Uterus (tissue), 4 donors: Measurements from ENCODE around the gene NUDT22. TPM values are rescaled to one million over a fixed set of nuclear protein-coding genes. Genes with fewer than 3 reads are reported as not detected.

Experiments
- DNase-seq, 2 donors: peaks; one replicate each; pipeline ENCODE4 v3.0.0-alpha.2; 2019 to 2020
- H3K27ac ChIP-seq, 2 donors: fragments of 200-600 bp; sonication (generic); 1 replicate in 1 of 2; 2 replicates in 1 of 2; pipeline ENCODE4 v1.5.1; 2016 to 2018
- H3K27me3 ChIP-seq, 2 donors: fragments of 200-600 bp; sonication (generic); one replicate each; pipeline ENCODE4 v1.5.1; 2018 to 2019; ENCODE audit warnings: control low read depth in 1 of 2
- H3K36me3 ChIP-seq, 2 donors: fragments of 200-600 bp; sonication (generic); one replicate each; pipeline ENCODE4 v1.5.1; 2019; ENCODE audit warnings: control low read depth in 1 of 2
- H3K4me1 ChIP-seq, 2 donors: fragments of 200-600 bp; sonication (generic); one replicate each; pipeline ENCODE4 v1.5.1; 2018 to 2019; ENCODE audit warnings: control low read depth in 1 of 2
- H3K4me3 ChIP-seq, 2 donors: fragments of 200-600 bp; sonication (generic); 1 replicate in 1 of 2; 2 replicates in 1 of 2; pipeline ENCODE4 v1.5.1; 2018 to 2019; ENCODE audit warnings: mild to moderate bottlenecking in 1 of 2
- H3K9me3 ChIP-seq, 2 donors: fragments of 200-600 bp; sonication (generic); one replicate each; pipeline ENCODE4 v1.5.1; 2019; ENCODE audit warnings: control low read depth in 1 of 2
- POLR2A ChIP-seq, 2 donors: fragments of 450-650 bp; IDR thresholded peaks; one replicate each; pipeline ENCODE4 v1.6.1; 2016; ENCODE audit warnings: antibody characterized with exemption in 2 of 2, mild to moderate bottlenecking in 1 of 2, moderate library complexity in 1 of 2
- intact Hi-C: fragments of 100-400 bp; cut with DNase I; formaldehyde crosslinking; loops from one replicate; pipeline ENCODE4 v1.15.1; 2023; ENCODE audit warnings: low total_unique reads
- total RNA-seq, 4 donors: library from RNA; depleted of rRNA in 3 of 4; stranded (reverse); fragments of >200 nt in 3 of 4; gene quantifications; one replicate each; pipeline versions ENCODE4 v1.1.0 to v1.2.4, GENCODE V29; 2014 to 2023
- TF ChIP-seq, protein P1 (sequence below), 4 experiments: fragments of 200-600 bp in 2 of 4; fragments of 450-650 bp in 2 of 4; sonication (generic) in 2 of 4; IDR thresholded peaks; one replicate each; pipeline ENCODE4 v1.5.1; 2016 to 2019; ENCODE audit warnings: antibody characterized with exemption in 4 of 4, mild to moderate bottlenecking in 2 of 4, moderate library complexity in 1 of 4
- donor health status: DM: yes; HTN: yes; CAD: no.

The NUDT22 gene
- total RNA-seq, 4 donors from 2014 or later: 10.8 to 44.9 (median 34.0) TPM

DNA sequence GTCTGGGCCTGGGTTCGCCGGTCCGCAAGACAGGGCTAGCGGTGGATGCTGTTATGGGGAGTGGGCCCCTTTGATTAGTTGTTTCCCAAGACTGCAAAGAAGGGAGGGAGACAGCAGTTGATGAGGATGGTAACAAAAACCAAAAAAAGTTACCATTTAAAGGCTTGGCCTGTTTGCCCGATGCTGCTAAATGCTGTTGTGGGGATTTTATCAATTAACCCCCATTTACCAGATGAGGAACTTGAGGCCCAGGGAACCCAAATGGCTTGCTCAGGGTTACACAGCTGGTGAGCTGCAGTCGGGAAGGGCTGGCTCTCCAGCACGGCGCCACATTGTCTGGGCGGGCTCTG is 3.4 kb upstream of the NUDT22 start:
- Histone ChIP-seq H3K27ac (no peak overlapping the region), H3K9me3 (no peaks in the 10 kb centered on the region), H3K4me1 (peaks cover 0 to 19% of the 10 kb centered on the region in 2 donors), H3K27me3 (no peaks in the 10 kb centered on the region), H3K36me3 (no peaks in the 10 kb centered on the region), H3K4me3 (no peak overlapping the region)
- intact Hi-C loops: no loop called here
- no peak for TF ChIP-seq POLR2A (IDR thresholded peaks at IDR 0.05)
- TF ChIP-seq, protein P1, sequence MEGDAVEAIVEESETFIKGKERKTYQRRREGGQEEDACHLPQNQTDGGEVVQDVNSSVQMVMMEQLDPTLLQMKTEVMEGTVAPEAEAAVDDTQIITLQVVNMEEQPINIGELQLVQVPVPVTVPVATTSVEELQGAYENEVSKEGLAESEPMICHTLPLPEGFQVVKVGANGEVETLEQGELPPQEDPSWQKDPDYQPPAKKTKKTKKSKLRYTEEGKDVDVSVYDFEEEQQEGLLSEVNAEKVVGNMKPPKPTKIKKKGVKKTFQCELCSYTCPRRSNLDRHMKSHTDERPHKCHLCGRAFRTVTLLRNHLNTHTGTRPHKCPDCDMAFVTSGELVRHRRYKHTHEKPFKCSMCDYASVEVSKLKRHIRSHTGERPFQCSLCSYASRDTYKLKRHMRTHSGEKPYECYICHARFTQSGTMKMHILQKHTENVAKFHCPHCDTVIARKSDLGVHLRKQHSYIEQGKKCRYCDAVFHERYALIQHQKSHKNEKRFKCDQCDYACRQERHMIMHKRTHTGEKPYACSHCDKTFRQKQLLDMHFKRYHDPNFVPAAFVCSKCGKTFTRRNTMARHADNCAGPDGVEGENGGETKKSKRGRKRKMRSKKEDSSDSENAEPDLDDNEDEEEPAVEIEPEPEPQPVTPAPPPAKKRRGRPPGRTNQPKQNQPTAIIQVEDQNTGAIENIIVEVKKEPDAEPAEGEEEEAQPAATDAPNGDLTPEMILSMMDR (IDR thresholded peaks at IDR 0.05): no peak
- DNase-seq: no peak

DNA sequence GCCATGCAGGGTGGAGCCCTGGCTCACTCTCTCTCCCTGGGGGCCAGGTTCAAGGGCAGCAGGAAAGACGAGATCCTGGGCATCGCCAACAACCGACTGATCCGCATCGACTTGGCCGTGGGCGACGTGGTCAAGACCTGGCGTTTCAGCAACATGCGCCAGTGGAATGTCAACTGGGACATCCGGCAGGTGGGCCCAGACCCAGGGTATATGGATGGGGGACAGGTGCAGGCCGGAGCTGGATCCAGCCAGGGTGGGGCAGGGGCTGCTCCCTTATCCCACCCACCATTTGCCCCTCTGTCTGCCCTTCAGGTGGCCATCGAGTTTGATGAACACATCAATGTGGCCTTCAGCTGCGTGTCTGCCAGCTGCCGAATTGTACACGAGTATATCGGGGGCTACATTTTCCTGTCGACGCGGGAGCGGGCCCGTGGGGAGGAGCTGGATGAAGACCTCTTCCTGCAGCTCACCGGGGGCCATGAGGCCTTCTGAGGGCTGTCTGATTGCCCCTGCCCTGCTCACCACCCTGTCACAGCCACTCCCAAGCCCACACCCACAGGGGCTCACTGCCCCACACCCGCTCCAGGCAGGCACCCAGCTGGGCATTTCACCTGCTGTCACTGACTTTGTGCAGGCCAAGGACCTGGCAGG is 2.9 kb upstream of the NUDT22 start:
- Histone ChIP-seq H3K27ac (no peak overlapping the region), H3K36me3 (no peaks in the 10 kb centered on the region), H3K27me3 (no peaks in the 10 kb centered on the region), H3K4me1 (peaks cover 0 to 19% of the 10 kb centered on the region in 2 donors), H3K4me3 (no peak overlapping the region), H3K9me3 (no peaks in the 10 kb centered on the region)
- DNase-seq: peak in 1 of 2 donors; percentile 20
- intact Hi-C loops: no loop called here
- TF ChIP-seq, protein P1 (IDR thresholded peaks at IDR 0.05): no peak
- no peak for TF ChIP-seq POLR2A (IDR thresholded peaks at IDR 0.05)

DNA sequence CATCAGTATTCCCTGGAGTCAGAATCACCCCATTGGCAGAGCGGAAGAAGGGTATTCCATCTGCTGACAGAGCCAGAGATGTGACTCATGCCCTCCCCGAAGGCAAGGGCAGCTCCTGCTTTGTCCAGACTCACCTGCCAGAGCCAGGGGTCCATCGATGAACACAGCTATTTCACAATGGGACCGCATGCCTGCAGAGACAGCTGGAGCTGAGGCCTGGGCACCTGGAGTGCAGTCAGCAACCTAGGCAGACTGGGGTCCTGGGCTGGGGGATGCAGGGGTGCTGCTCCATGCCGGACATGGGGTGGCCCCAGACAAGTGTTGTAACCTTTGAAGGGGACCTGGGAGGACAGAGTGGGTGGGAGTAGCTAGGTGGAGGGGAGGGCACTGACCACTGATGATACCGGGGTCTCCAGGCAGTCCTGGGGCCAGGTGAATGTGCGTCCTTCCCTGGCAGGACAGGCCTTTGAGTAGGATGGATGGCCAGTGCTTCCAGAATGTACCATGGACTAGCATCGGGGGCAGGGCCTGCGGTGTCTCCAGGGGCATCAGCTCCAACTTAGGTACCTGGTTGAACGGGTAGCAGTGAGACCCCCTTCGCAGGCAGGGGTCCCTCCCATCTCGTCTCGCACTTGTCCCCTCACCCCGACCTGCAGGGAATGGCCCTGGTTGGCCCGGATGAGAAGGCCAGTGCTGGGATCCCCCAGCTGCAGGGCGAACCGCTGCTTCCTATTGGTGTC is 1.8 kb upstream of the NUDT22 start:
- H3K36me3 ChIP-seq: no peaks in the 10 kb centered on the region
- no peaks in the 10 kb centered on the region for H3K9me3 ChIP-seq
- H3K27ac ChIP-seq: no peak overlapping the region
- no peak overlapping the region for H3K4me3 ChIP-seq
- peaks cover 0 to 19% of the 10 kb centered on the region in 2 donors for H3K4me1 ChIP-seq
- H3K27me3 ChIP-seq: no peaks in the 10 kb centered on the region
- DNase-seq: peak in 1 of 2 donors; percentile 19
- TF ChIP-seq POLR2A (IDR thresholded peaks at IDR 0.05): no peak
- TF ChIP-seq, protein P1 (IDR thresholded peaks at IDR 0.05): no peak
- intact Hi-C loops: no loop called here

DNA sequence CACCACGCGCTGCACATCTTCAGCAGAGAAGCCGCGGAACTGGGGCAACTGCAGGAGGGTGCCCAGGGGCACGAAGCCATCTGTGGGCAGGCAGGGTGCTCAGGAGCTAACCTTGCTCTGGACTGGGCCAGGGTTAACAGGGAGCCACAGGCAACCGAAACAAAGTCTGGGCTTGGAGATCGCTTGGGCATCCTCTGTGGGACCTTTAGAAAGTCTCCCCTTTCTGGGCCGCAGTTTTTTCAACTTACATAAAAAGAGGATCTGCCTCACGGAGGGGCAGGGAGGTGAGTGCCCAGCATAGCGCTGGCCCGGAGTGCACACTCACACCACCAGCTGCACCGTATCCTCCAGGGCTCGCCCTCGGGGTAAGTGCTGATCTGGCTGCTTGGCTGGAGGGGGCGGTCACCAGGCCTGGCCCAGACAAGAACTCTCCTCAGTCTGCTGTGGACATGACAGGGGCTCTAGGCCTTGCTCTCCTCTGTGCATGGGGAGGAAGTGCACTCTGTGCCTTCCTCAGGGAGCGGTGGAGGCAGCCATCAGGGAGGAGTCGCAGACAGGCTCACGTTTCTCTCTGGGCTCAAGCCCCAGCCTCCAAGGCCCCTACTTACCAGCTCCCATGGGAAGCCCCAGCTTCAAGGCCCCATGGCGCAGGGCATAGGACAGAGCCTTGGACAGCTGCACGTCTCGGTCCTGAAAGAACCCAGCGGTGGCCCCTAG is 1.0 kb upstream of the NUDT22 start:
- H3K27me3 ChIP-seq: no peaks in the 10 kb centered on the region
- no peaks in the 10 kb centered on the region for H3K9me3 ChIP-seq
- TF ChIP-seq, protein P1 (IDR thresholded peaks at IDR 0.05): no peak
- TF ChIP-seq POLR2A (IDR thresholded peaks at IDR 0.05): no peak
- H3K27ac ChIP-seq: peak overlapping the region; percentile 85 to 91
- intact Hi-C loops: no loop called here
- no peaks in the 10 kb centered on the region for H3K36me3 ChIP-seq
- DNase-seq: no peak
- H3K4me3 ChIP-seq: peak overlapping the region; percentile 76 to 99
- H3K4me1 ChIP-seq: peaks cover 0 to 25% of the 10 kb centered on the region in 2 donors
